ENCODE results near the gene ABLIM2.

ABLIM2 gene

GRCh38 chr4:8039290-8039689, 119.3 kb downstream of the ABLIM2 start:
- no peak for DNase-seq

- DNase-seq: no peak
Observed at GRCh38 chr4:8038719-8039251, 119.8 kb downstream of the ABLIM2 start.

- no peak for DNase-seq
Observed at GRCh38 chr4:8038083-8038482, 120.5 kb downstream of the ABLIM2 start.

- no peak for DNase-seq
Observed at GRCh38 chr4:8037150-8037769, 121.4 kb downstream of the ABLIM2 start.

GRCh38 chr4:8035371-8035780, 123.2 kb downstream of the ABLIM2 start:
- DNase-seq: no peak

GRCh38 chr4:8033829-8034528, 124.6 kb downstream of the ABLIM2 start:
- DNase-seq: no peak

GRCh38 chr4:8033067-8033755, 125.4 kb downstream of the ABLIM2 start:
- no peak for DNase-seq

- DNase-seq: no peak
Observed at GRCh38 chr4:8032381-8032780, 126.2 kb downstream of the ABLIM2 start.

- DNase-seq: no peak
Observed at GRCh38 chr4:8030121-8030781, 128.4 kb downstream of the ABLIM2 start.

GRCh38 chr4:8029689-8030088, 128.9 kb downstream of the ABLIM2 start:
- no peak for DNase-seq

- no peak for DNase-seq
Observed at GRCh38 chr4:8028884-8029568, 129.6 kb downstream of the ABLIM2 start.

- DNase-seq: no peak
Observed at GRCh38 chr4:8028368-8028767, 130.2 kb downstream of the ABLIM2 start.

- no peak for DNase-seq
Observed at GRCh38 chr4:8026453-8026852, 132.2 kb downstream of the ABLIM2 start.

GRCh38 chr4:8025668-8026067, 132.9 kb downstream of the ABLIM2 start:
- no peak for DNase-seq

- DNase-seq: no peak
Observed at GRCh38 chr4:8024073-8024786, 134.4 kb downstream of the ABLIM2 start.

GRCh38 chr4:8023696-8024033, 134.9 kb downstream of the ABLIM2 start:
- no peak for DNase-seq

GRCh38 chr4:8022767-8023695, 135.6 kb downstream of the ABLIM2 start:
- no peak for DNase-seq

GRCh38 chr4:8021796-8022195, 136.8 kb downstream of the ABLIM2 start:
- DNase-seq: no peak

GRCh38 chr4:8019396-8020365, 138.9 kb downstream of the ABLIM2 start:
- DNase-seq: no peak

GRCh38 chr4:8016527-8016926, 142.1 kb downstream of the ABLIM2 start:
- no peak for DNase-seq
